ENCODE measurements around the gene MPRIP. TPM values are rescaled to one million over a fixed set of nuclear protein-coding genes. Genes with fewer than 3 reads are reported as not detected.

The MPRIP gene
- total RNA-seq, 1 experiment from 2014 or later = 132 TPM

GRCh38 chr17:17125136-17126084, 83.2 kb downstream of the MPRIP start:
- Histone ChIP-seq H2AK5ac (ENCODE audit: insufficient read length, low read length) (no peak overlapping the region), H4K20me1 (ENCODE audit: control insufficient read depth, insufficient read depth, insufficient read length) (no peaks in the 10 kb centered on the region)
- H3K4me3 Mint-ChIP-seq = no peak overlapping the region

More at GRCh38 chr17:17125136-17126084, 83.2 kb downstream of the MPRIP start:
- Histone ChIP-seq H3K4me2 (ENCODE audit: insufficient read depth, insufficient read length, low read length) (no peak overlapping the region), H2BK120ac (ENCODE audit: low read depth, low read length, poor library complexity, severe bottlenecking) (no peak overlapping the region), H3K56ac (ENCODE audit: insufficient read length, low read depth, low read length) (no peak overlapping the region), H3K9me3 (ENCODE audit: control insufficient read depth, low read depth, low read length) (no peaks in the 10 kb centered on the region), H3K27ac (ENCODE audit: insufficient read length, low read depth, low read length) (no peak overlapping the region), H4K91ac (ENCODE audit: insufficient read length, low read depth, low read length) (no peak overlapping the region), H3K9ac (ENCODE audit: extremely low read depth, insufficient read length, low read length) (no peak overlapping the region), H4K5ac (ENCODE audit: insufficient read length, low read depth, low read length) (no peak overlapping the region), H2BK20ac (ENCODE audit: low read depth, low read length, poor library complexity, severe bottlenecking) (no peak overlapping the region), H3K4me1 (ENCODE audit: insufficient read depth, low read length) (no peaks in the 10 kb centered on the region), H3K18ac (ENCODE audit: insufficient read length, low read depth, low read length) (no peak overlapping the region), H4K8ac (replicated peaks; ENCODE audit: insufficient read length, low read depth, low read length) (no peak overlapping the region), H2BK5ac (ENCODE audit: insufficient read length, low read length) (no peak overlapping the region), H3T11ph (ENCODE audit: low read length) (no peak overlapping the region), H3K23me2 (ENCODE audit: insufficient read length, low read depth, low read length, poor library complexity, severe bottlenecking) (no peaks in the 10 kb centered on the region), H2BK15ac (ENCODE audit: low read depth, low read length) (no peak overlapping the region), H3K4ac (ENCODE audit: low read depth, low read length) (no peak overlapping the region), H2BK12ac (ENCODE audit: insufficient read length, low read depth, low read length) (no peak overlapping the region), H3K79me2 (ENCODE audit: insufficient read depth, low read length) (no peaks in the 10 kb centered on the region; the same call in 1 of the 2 replicates), H3K23ac (ENCODE audit: insufficient read length, low read depth, low read length) (no peak overlapping the region), H3K79me1 (ENCODE audit: insufficient read depth, low read depth, low read length, poor library complexity, severe bottlenecking) (no peaks in the 10 kb centered on the region), H3K27me3 (ENCODE audit: insufficient read depth, low read length) (no peaks in the 10 kb centered on the region), H2AFZ (ENCODE audit: low read length) (no peak overlapping the region), H3K14ac (ENCODE audit: insufficient read depth, low read length) (peak overlapping the region; percentile 28; the same call in 1 of the 2 replicates)
- Mint-ChIP-seq H3K36me3 (ENCODE audit: insufficient read depth in 1 of 3, low read depth in 3 of 3) (peaks cover 0 to 5% (median 0%) of the 10 kb centered on the region in 3 experiments; a peak in 6 of 7 replicates), H3K27ac (peak overlapping the region in 2 of 3 experiments; percentile 18 to 72; a peak in 3 of 7 replicates), H3K9me3 (no peaks in the 10 kb centered on the region), H3K4me1 (peaks cover 4 to 11% of the 10 kb centered on the region in 2 experiments), H3K27me3 (ENCODE audit: low read depth) (no peaks in the 10 kb centered on the region)
- no peak for TF ChIP-seq CTCF (conservative IDR thresholded peaks at IDR 0.05)
- no peak for DNase-seq
- WGBS (ENCODE audit: extremely low coverage, insufficient read length, low lambda C conversion rate) = no CpG with 5 or more reads among the region's 6 CpGs

Data from H9 (cell line).